GM21576 (cell line): ENCODE data around the gene MAFF.

Experiments
- ATAC-seq: cut with Tn5 transposase; IDR thresholded peaks from one replicate; pipeline ENCODE4 v1.9.1; 2021; ENCODE audit warnings: mild to moderate bottlenecking, moderate library complexity; ENCODE audit not compliant: unreplicated experiment

The MAFF gene

GRCh38 chr22:38203090-38203810 lies 1.5 kb downstream of the MAFF start:
- ATAC-seq = no peak

GRCh38 chr22:38203855-38204514 lies 2.2 kb downstream of the MAFF start:
- no peak for ATAC-seq

- ATAC-seq = no peak
Measured at GRCh38 chr22:38204784-38205183, 3.0 kb downstream of the MAFF start.

GRCh38 chr22:38205261-38206128 lies 3.7 kb downstream of the MAFF start:
- ATAC-seq = no peak

GRCh38 chr22:38207898-38208432 lies 6.2 kb downstream of the MAFF start:
- ATAC-seq = no peak

GRCh38 chr22:38208551-38208968 lies 6.8 kb downstream of the MAFF start:
- no peak for ATAC-seq

- no peak for ATAC-seq
Measured at GRCh38 chr22:38211556-38211955, 9.8 kb downstream of the MAFF start.

- no peak for ATAC-seq
Measured at GRCh38 chr22:38212442-38212841, 10.6 kb downstream of the MAFF start.

- ATAC-seq = no peak
Measured at GRCh38 chr22:38213319-38213989, 11.7 kb downstream of the MAFF start.

- no peak for ATAC-seq
Measured at GRCh38 chr22:38213990-38214301, 12.2 kb downstream of the MAFF start.

GRCh38 chr22:38214302-38215056 lies 12.7 kb downstream of the MAFF start:
- no peak for ATAC-seq

- ATAC-seq = no peak
Measured at GRCh38 chr22:38215156-38216038, 13.6 kb downstream of the MAFF start.

- no peak for ATAC-seq
Measured at GRCh38 chr22:38218661-38219622, 17.1 kb downstream of the MAFF start.

- no peak for ATAC-seq
Measured at GRCh38 chr22:38219632-38220031, 17.8 kb downstream of the MAFF start.

- no peak for ATAC-seq
Measured at GRCh38 chr22:38220163-38220562, 18.4 kb downstream of the MAFF start.

- ATAC-seq = no peak
Measured at GRCh38 chr22:38220653-38221386, 19.0 kb downstream of the MAFF start.

GRCh38 chr22:38221407-38221806 lies 19.6 kb downstream of the MAFF start:
- ATAC-seq = no peak
